ENCODE data around the gene HMCN1. TPM values are rescaled to one million over a fixed set of nuclear protein-coding genes. Genes with fewer than 3 reads are reported as not detected.

The HMCN1 gene
- total and polyA plus RNA-seq, 2 experiments from 2014 or later: 1.6 to 8.7 TPM

DNA sequence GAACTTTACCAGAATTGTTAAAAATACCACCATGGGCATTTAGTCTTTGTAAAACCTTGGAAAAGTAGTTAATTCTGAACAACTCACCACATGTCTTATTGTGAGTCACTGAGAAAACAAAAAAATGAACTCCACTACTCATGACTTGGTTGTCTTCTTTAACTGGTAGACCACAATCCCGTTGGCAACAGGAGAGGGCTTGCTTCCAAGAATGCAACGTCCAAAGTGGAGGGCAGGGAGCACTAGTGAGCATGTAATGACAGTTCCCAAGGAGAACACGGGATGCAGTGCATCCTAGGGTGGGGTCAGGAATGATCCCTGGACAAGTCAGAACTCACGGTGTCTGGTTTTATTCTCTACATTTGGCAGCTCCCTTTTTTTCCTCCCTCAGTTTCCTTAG, 15.2 kb upstream of the HMCN1 start (continued):
- TF ChIP-seq, protein P1, sequence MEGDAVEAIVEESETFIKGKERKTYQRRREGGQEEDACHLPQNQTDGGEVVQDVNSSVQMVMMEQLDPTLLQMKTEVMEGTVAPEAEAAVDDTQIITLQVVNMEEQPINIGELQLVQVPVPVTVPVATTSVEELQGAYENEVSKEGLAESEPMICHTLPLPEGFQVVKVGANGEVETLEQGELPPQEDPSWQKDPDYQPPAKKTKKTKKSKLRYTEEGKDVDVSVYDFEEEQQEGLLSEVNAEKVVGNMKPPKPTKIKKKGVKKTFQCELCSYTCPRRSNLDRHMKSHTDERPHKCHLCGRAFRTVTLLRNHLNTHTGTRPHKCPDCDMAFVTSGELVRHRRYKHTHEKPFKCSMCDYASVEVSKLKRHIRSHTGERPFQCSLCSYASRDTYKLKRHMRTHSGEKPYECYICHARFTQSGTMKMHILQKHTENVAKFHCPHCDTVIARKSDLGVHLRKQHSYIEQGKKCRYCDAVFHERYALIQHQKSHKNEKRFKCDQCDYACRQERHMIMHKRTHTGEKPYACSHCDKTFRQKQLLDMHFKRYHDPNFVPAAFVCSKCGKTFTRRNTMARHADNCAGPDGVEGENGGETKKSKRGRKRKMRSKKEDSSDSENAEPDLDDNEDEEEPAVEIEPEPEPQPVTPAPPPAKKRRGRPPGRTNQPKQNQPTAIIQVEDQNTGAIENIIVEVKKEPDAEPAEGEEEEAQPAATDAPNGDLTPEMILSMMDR (conservative IDR thresholded peaks at IDR 0.05; ENCODE audit: low read depth in 2 of 2): peak; percentile 47 to 70
- no peak for TF ChIP-seq CREB1 (CRISPR knock-in tag; IDR thresholded peaks at IDR 0.05; ENCODE audit: low read depth)

DNA sequence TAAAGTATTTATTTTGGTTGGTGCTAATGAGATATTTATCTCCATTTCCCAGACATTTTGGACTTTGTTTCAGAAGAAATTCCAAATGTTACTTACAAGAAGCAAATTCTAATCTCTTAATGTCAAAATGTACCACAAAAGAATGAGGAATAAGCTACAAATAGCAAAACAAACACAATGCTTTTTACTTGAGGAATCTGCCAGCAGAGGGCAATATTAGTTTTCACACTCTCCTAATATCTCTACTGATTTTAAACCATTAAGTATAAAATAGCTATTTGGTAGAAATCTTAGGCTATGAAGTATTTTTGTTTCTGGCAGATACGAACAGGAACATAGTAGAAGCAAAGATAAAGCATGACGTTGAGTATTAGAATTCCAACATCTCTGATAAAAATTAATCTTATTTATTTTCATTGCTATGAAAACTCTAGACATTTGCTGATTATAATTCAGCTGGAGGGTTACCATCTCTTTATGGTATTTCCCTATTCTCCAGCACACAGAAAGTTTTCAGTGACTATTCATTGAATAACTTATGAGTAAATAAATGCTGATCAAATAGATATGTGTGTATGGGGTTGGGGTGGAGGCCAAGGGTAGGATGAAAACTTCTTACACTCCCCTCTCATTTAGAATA, 13.4 kb upstream of the HMCN1 start:
- no peaks in the 10 kb centered on the region for H3K36me3 ChIP-seq (ENCODE audit: insufficient read depth)
- Mint-ChIP-seq H3K4me1 (no peaks in the 10 kb centered on the region), H3K27ac (no peak overlapping the region), H3K27me3 (ENCODE audit: insufficient read depth, low read depth, poor library complexity) (no peaks in the 10 kb centered on the region), H3K36me3 (ENCODE audit: low read depth) (no peaks in the 10 kb centered on the region), H3K9me3 (no peaks in the 10 kb centered on the region), H3K4me3 (no peak overlapping the region)
- H3K4me2 ChIP-seq: no peak overlapping the region
- H3K4me3 ChIP-seq: no peak overlapping the region
- ATAC-seq (no peak), DNase-seq (ENCODE audit: low spot score) (peak; percentile 65)
- H3K9me2 ChIP-seq (ENCODE audit: insufficient read depth): no peaks in the 10 kb centered on the region
- H3K4me1 ChIP-seq (ENCODE audit: insufficient read depth): no peaks in the 10 kb centered on the region
- no peaks in the 10 kb centered on the region for H4K20me1 ChIP-seq (replicated peaks; ENCODE audit: insufficient read depth)
- no peaks in the 10 kb centered on the region for H3F3A ChIP-seq (replicated peaks; ENCODE audit: low read depth)
- no peaks in the 10 kb centered on the region for H3K79me2 ChIP-seq (replicated peaks; ENCODE audit: insufficient read depth)
- H3K27me3 ChIP-seq (ENCODE audit: insufficient read depth): no peaks in the 10 kb centered on the region
- H2AFZ ChIP-seq: no peak overlapping the region
- TF ChIP-seq, protein P1 (conservative IDR thresholded peaks at IDR 0.05; ENCODE audit: low read depth in 2 of 2): peak in 1 of 2 experiments; percentile 75; a peak in 3 of 4 replicates
- TF ChIP-seq, protein P2, sequence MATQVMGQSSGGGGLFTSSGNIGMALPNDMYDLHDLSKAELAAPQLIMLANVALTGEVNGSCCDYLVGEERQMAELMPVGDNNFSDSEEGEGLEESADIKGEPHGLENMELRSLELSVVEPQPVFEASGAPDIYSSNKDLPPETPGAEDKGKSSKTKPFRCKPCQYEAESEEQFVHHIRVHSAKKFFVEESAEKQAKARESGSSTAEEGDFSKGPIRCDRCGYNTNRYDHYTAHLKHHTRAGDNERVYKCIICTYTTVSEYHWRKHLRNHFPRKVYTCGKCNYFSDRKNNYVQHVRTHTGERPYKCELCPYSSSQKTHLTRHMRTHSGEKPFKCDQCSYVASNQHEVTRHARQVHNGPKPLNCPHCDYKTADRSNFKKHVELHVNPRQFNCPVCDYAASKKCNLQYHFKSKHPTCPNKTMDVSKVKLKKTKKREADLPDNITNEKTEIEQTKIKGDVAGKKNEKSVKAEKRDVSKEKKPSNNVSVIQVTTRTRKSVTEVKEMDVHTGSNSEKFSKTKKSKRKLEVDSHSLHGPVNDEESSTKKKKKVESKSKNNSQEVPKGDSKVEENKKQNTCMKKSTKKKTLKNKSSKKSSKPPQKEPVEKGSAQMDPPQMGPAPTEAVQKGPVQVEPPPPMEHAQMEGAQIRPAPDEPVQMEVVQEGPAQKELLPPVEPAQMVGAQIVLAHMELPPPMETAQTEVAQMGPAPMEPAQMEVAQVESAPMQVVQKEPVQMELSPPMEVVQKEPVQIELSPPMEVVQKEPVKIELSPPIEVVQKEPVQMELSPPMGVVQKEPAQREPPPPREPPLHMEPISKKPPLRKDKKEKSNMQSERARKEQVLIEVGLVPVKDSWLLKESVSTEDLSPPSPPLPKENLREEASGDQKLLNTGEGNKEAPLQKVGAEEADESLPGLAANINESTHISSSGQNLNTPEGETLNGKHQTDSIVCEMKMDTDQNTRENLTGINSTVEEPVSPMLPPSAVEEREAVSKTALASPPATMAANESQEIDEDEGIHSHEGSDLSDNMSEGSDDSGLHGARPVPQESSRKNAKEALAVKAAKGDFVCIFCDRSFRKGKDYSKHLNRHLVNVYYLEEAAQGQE (IDR thresholded peaks at IDR 0.05; ENCODE audit: unreplicated experiment): no peak
- H3K27ac ChIP-seq (ENCODE audit: low read depth): no peak overlapping the region

DNA sequence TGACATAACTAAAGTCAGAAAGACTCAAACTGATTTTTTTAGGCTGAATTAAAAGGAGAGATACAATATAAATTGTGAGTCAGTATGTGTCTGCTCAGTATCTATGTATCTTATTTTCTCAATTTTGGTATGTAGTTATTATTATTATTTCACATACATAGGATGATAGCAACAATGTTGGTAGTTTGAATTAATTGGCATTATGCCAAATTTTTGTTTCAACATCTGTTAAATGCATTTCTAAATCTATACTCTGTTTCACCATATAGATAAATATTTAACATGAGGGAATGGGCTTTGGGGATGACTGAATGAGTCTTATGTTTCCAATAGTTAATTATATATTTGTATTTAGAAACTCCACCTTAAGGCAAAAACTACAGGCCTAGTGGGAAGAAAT, 12.6 kb upstream of the HMCN1 start:
- Histone ChIP-seq H3F3A (replicated peaks; ENCODE audit: low read depth) (no peaks in the 10 kb centered on the region), H3K4me3 (no peak overlapping the region), H3K4me2 (no peak overlapping the region), H4K20me1 (replicated peaks; ENCODE audit: insufficient read depth) (no peaks in the 10 kb centered on the region), H3K79me2 (replicated peaks; ENCODE audit: insufficient read depth) (no peaks in the 10 kb centered on the region), H2AFZ (no peak overlapping the region), H3K4me1 (ENCODE audit: insufficient read depth) (no peaks in the 10 kb centered on the region), H3K27ac (ENCODE audit: low read depth) (no peak overlapping the region), H3K36me3 (ENCODE audit: insufficient read depth) (no peaks in the 10 kb centered on the region), H3K9me2 (ENCODE audit: insufficient read depth) (no peaks in the 10 kb centered on the region), H3K27me3 (ENCODE audit: insufficient read depth) (no peaks in the 10 kb centered on the region)
- Mint-ChIP-seq H3K36me3 (ENCODE audit: low read depth) (no peaks in the 10 kb centered on the region), H3K4me3 (no peak overlapping the region), H3K9me3 (no peaks in the 10 kb centered on the region), H3K27me3 (ENCODE audit: insufficient read depth, low read depth, poor library complexity) (no peaks in the 10 kb centered on the region), H3K4me1 (no peaks in the 10 kb centered on the region), H3K27ac (no peak overlapping the region)
- no peak for ATAC-seq
- TF ChIP-seq POLR2AphosphoS5 (IDR thresholded peaks at IDR 0.05; ENCODE audit: low read depth): no peak
- TF ChIP-seq EZH2 (IDR thresholded peaks at IDR 0.05; ENCODE audit: low read depth, unreplicated experiment): no peak
- TF ChIP-seq CREB1 (CRISPR knock-in tag; IDR thresholded peaks at IDR 0.05; ENCODE audit: low read depth): no peak
- TF ChIP-seq, protein P1 (conservative IDR thresholded peaks at IDR 0.05; ENCODE audit: low read depth in 2 of 2): no peak
- TF ChIP-seq, protein P2 (IDR thresholded peaks at IDR 0.05; ENCODE audit: unreplicated experiment): no peak
- TF ChIP-seq ZNF114 (CRISPR knock-in tag; IDR thresholded peaks at IDR 0.05): no peak
- DNase-seq (ENCODE audit: low spot score): no peak
